GM12873 (cell line): Measurements from ENCODE around the gene AMOT.

Experiments used
- CTCF ChIP-seq: IDR thresholded peaks from 2 replicates; pipeline ENCODE4 v1.5.1; 2012; ENCODE audit warnings: low read depth, mild to moderate bottlenecking, moderate library complexity, low read length, control low read depth; ENCODE audit not compliant: insufficient read depth; ENCODE audit errors: missing control alignments

The AMOT gene

GRCh38 chrX:112802541-112802940, 38.1 kb downstream of the AMOT start:
- no peak for TF ChIP-seq CTCF

- no peak for TF ChIP-seq CTCF
Measured at GRCh38 chrX:112800971-112801775, 39.5 kb downstream of the AMOT start.

DNA sequence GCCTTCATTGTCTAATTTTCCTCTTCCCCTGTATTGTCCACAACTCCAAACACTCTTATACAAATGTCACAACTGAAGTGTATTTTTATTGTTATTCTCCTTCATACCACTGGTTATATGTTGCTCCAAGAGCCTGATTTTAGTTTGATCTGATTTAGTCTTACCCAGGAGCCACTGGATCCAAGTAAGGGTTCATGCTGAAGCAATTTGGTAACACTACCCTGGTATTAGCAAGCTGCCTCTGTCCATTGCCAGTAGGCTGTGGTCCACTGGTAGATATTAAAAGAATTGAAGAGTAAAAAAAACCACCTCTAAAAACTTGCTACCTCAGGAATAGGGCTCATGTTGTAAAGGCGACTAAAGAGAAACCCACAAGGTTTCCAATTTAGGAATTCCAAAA, 41.2 kb downstream of the AMOT start:
- TF ChIP-seq CTCF, result no peak

GRCh38 chrX:112798736-112799135, 41.9 kb downstream of the AMOT start:
- no peak for TF ChIP-seq CTCF

DNA sequence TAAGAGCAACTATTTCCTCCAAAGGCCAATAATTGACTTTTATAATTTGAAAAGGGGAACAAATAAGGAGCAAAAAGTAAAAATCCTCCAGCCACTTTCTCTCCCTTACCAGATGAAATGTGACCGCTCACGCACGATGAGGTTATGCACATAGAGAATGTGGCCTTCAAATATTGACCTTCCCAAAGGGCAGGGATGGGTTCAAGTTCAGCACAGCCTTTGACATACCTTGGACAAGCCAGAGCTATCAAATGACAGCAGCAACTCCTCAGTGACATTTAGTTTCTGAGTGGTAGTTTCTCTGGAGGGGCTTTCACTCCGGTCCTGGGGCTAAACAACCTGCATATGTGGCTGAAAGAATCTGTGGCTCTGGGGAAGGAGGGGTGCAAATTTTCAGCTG, 50.7 kb downstream of the AMOT start:
- TF ChIP-seq CTCF, result no peak

DNA sequence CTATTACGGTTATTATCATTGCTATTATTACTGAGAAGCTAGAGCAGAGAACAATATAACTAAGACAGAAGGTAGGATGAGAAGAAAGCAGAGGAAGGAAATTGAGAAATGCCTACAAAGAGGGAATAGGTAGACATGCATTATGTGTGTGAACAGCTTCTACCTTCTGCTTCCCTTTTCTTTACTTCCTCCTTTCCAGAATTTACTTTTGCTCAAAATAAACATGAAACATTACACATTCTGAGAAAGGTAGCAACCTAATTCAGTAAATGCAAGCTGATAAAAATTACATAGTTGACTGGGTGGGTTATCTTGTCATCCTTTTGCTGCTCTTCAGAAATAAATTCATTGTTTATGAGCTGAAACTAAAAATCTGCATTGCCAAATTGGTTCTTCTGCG, 54.6 kb downstream of the AMOT start:
- no peak for TF ChIP-seq CTCF

DNA sequence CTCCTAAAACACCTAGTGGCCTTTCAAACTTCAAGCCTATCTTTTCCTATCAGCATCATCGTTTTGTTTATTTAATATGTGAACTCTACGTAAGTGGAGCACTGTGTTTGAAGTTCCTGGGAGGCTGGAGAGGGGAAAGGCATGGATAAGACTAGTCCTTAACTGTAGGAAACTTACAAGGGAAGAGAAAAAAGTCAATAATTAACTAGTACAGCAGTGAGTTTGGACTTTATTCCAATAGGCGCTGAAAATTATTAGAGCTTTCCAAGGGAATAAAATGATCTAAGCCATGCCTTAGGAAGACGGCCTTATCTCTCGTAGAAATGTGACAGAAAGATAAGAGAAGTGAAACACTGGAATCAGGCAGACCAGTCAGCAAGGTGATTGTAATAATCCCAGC, 55.3 kb downstream of the AMOT start:
- no peak for TF ChIP-seq CTCF

GRCh38 chrX:112784692-112785091, 55.9 kb downstream of the AMOT start:
- no peak for TF ChIP-seq CTCF
